Activated T-cell treated with anti-CD3 and anti-CD28 coated beads, Interleukin-2, amount 50 U/mL, for 72 hours (primary cell): ENCODE results near the gene TMEM178B. TPM values are rescaled to one million over a fixed set of nuclear protein-coding genes. Genes with fewer than 3 reads are reported as not detected.

Experiments
- ATAC-seq, 2 donors: fragments of 150-1000 bp; cut with Tn5 transposase; replicated peaks in 1 of 2; 2 replicates each; pipeline ENCODE4 v1.10.0; 2021; ENCODE audit warnings: moderate library complexity in 2 of 2, mild to moderate bottlenecking in 1 of 2
- DNase-seq, 2 donors: peaks; one replicate each; pipeline ENCODE4 v3.0.0; 2021 to 2022; ENCODE audit warnings: mixed read lengths in 1 of 2
- H3K27ac Mint-ChIP-seq: one replicate; pipeline ENCODE4 v1.8.0; 2022; ENCODE audit warnings: mild to moderate bottlenecking, moderate library complexity, mixed read lengths
- H3K27me3 Mint-ChIP-seq: one replicate; pipeline ENCODE4 v1.8.0; 2022; ENCODE audit warnings: low read depth, mixed read lengths
- H3K36me3 Mint-ChIP-seq, 2 donors: one replicate each; pipeline ENCODE4 v1.8.0; 2022; ENCODE audit warnings: mixed read lengths in 2 of 2, mild to moderate bottlenecking in 1 of 2; ENCODE audit not compliant: insufficient read depth in 2 of 2
- H3K4me1 Mint-ChIP-seq: one replicate; pipeline ENCODE4 v1.8.0; 2022; ENCODE audit warnings: low read depth, mixed read lengths
- H3K4me3 Mint-ChIP-seq, 2 donors: one replicate each; pipeline ENCODE4 v1.8.0; 2022; ENCODE audit warnings: mild to moderate bottlenecking in 2 of 2, mixed read lengths in 2 of 2, moderate library complexity in 2 of 2
- H3K9me3 Mint-ChIP-seq, 2 donors: one replicate each; pipeline ENCODE4 v1.8.0; 2022; ENCODE audit warnings: mixed read lengths in 2 of 2
- total RNA-seq, 2 donors: library from RNA; stranded (reverse); gene quantifications; one replicate each; pipeline ENCODE4 v1.2.3, GENCODE V29; 2022

The TMEM178B gene
- total RNA-seq, 2 donors from 2014 or later: 1.0 to 1.4 TPM

- Mint-ChIP-seq H3K4me3 (no peak overlapping the region), H3K27ac (no peak overlapping the region), H3K4me1 (no peaks in the 10 kb centered on the region), H3K9me3 (no peaks in the 10 kb centered on the region), H3K27me3 (peaks cover 17% of the 10 kb centered on the region), H3K36me3 (no peaks in the 10 kb centered on the region)
- DNase-seq: no peak
- no peak for ATAC-seq
These were observed 157.3 kb downstream of the TMEM178B start for GRCh38 chr7:141231018-141231792.

- DNase-seq (no peak), ATAC-seq (no peak)
- Mint-ChIP-seq H3K4me3 (no peak overlapping the region), H3K27ac (no peak overlapping the region), H3K27me3 (peaks cover 19% of the 10 kb centered on the region), H3K9me3 (no peaks in the 10 kb centered on the region), H3K4me1 (no peaks in the 10 kb centered on the region), H3K36me3 (no peaks in the 10 kb centered on the region)
These were observed 158.6 kb downstream of the TMEM178B start for GRCh38 chr7:141232286-141233051.

GRCh38 chr7:141234335-141235105 is 160.7 kb downstream of the TMEM178B start:
- H3K36me3 Mint-ChIP-seq: no peaks in the 10 kb centered on the region
- peaks cover 19% of the 10 kb centered on the region for H3K27me3 Mint-ChIP-seq
- no peaks in the 10 kb centered on the region for H3K4me1 Mint-ChIP-seq
- no peak overlapping the region for H3K27ac Mint-ChIP-seq
- no peak for DNase-seq
- H3K9me3 Mint-ChIP-seq: no peaks in the 10 kb centered on the region
- no peak for ATAC-seq
- H3K4me3 Mint-ChIP-seq: no peak overlapping the region

- H3K36me3 Mint-ChIP-seq: no peaks in the 10 kb centered on the region
- H3K27me3 Mint-ChIP-seq: peaks cover 19% of the 10 kb centered on the region
- no peak overlapping the region for H3K27ac Mint-ChIP-seq
- no peaks in the 10 kb centered on the region for H3K9me3 Mint-ChIP-seq
- ATAC-seq (no peak), DNase-seq (no peak)
- no peak overlapping the region for H3K4me3 Mint-ChIP-seq
- H3K4me1 Mint-ChIP-seq: no peaks in the 10 kb centered on the region
These were observed 161.8 kb downstream of the TMEM178B start for GRCh38 chr7:141235656-141236055.

GRCh38 chr7:141238596-141239243 is 164.9 kb downstream of the TMEM178B start:
- no peak overlapping the region for H3K4me3 Mint-ChIP-seq
- no peak for DNase-seq
- H3K36me3 Mint-ChIP-seq: no peaks in the 10 kb centered on the region
- H3K27ac Mint-ChIP-seq: no peak overlapping the region
- no peaks in the 10 kb centered on the region for H3K4me1 Mint-ChIP-seq
- H3K27me3 Mint-ChIP-seq: peaks cover 25% of the 10 kb centered on the region
- H3K9me3 Mint-ChIP-seq: no peaks in the 10 kb centered on the region
- no peak for ATAC-seq

GRCh38 chr7:141239661-141240060 is 165.8 kb downstream of the TMEM178B start:
- Mint-ChIP-seq H3K4me3 (no peak overlapping the region), H3K36me3 (no peaks in the 10 kb centered on the region)

GRCh38 chr7:141242568-141242967 is 168.7 kb downstream of the TMEM178B start:
- DNase-seq: no peak
- Mint-ChIP-seq H3K9me3 (no peaks in the 10 kb centered on the region), H3K4me1 (no peaks in the 10 kb centered on the region), H3K4me3 (no peak overlapping the region), H3K36me3 (no peaks in the 10 kb centered on the region), H3K27me3 (peaks cover 12% of the 10 kb centered on the region), H3K27ac (no peak overlapping the region)
- no peak for ATAC-seq

More at GRCh38 chr7:141239661-141240060, 165.8 kb downstream of the TMEM178B start:
- ATAC-seq: no peak
- Mint-ChIP-seq H3K4me1 (no peaks in the 10 kb centered on the region), H3K27me3 (peaks cover 24% of the 10 kb centered on the region), H3K9me3 (no peaks in the 10 kb centered on the region), H3K27ac (no peak overlapping the region)
- DNase-seq: no peak

- H3K27me3 Mint-ChIP-seq: peaks cover 12% of the 10 kb centered on the region
- no peak for DNase-seq
- no peaks in the 10 kb centered on the region for H3K36me3 Mint-ChIP-seq
- H3K4me3 Mint-ChIP-seq: no peak overlapping the region
- no peaks in the 10 kb centered on the region for H3K4me1 Mint-ChIP-seq
- H3K27ac Mint-ChIP-seq: no peak overlapping the region
- ATAC-seq: no peak
- H3K9me3 Mint-ChIP-seq: no peaks in the 10 kb centered on the region
These were observed 169.5 kb downstream of the TMEM178B start for GRCh38 chr7:141243368-141243767.

- H3K4me1 Mint-ChIP-seq: no peaks in the 10 kb centered on the region
- H3K9me3 Mint-ChIP-seq: peaks cover 0 to 2% of the 10 kb centered on the region in 2 donors
- H3K4me3 Mint-ChIP-seq: no peak overlapping the region
- peaks cover 12% of the 10 kb centered on the region for H3K27me3 Mint-ChIP-seq
- no peak for ATAC-seq
- no peak overlapping the region for H3K27ac Mint-ChIP-seq
- DNase-seq: no peak
- H3K36me3 Mint-ChIP-seq: no peaks in the 10 kb centered on the region
These were observed 170.6 kb downstream of the TMEM178B start for GRCh38 chr7:141244435-141244834.

GRCh38 chr7:141246426-141246825 is 172.6 kb downstream of the TMEM178B start:
- no peak for DNase-seq
- no peak overlapping the region for H3K27ac Mint-ChIP-seq
- no peak for ATAC-seq
- H3K36me3 Mint-ChIP-seq: no peaks in the 10 kb centered on the region
- H3K9me3 Mint-ChIP-seq: peaks cover 0 to 2% of the 10 kb centered on the region in 2 donors
- H3K27me3 Mint-ChIP-seq: peaks cover 12% of the 10 kb centered on the region
- no peaks in the 10 kb centered on the region for H3K4me1 Mint-ChIP-seq
- no peak overlapping the region for H3K4me3 Mint-ChIP-seq

GRCh38 chr7:141251180-141251579 is 177.3 kb downstream of the TMEM178B start:
- Mint-ChIP-seq H3K9me3 (peaks cover 0 to 2% of the 10 kb centered on the region in 2 donors), H3K27ac (no peak overlapping the region), H3K36me3 (no peaks in the 10 kb centered on the region), H3K27me3 (no peaks in the 10 kb centered on the region), H3K4me1 (no peaks in the 10 kb centered on the region), H3K4me3 (no peak overlapping the region)
- DNase-seq (no peak), ATAC-seq (no peak)

- Mint-ChIP-seq H3K27ac (no peak overlapping the region), H3K27me3 (no peaks in the 10 kb centered on the region), H3K4me3 (no peak overlapping the region), H3K4me1 (no peaks in the 10 kb centered on the region), H3K9me3 (peaks cover 0 to 2% of the 10 kb centered on the region in 2 donors), H3K36me3 (no peaks in the 10 kb centered on the region)
- no peak for ATAC-seq
- no peak for DNase-seq
These were observed 178.1 kb downstream of the TMEM178B start for GRCh38 chr7:141251957-141252356.
